Activated CD4-positive, alpha-beta T cell treated with anti-CD3 and anti-CD28 coated beads for 1 hour (primary cell): Measurements from ENCODE around the gene SPACA7.
"Not testable (repeated sequence)": the region's sequence is repeated elsewhere in the genome, so short reads cannot be mapped to it uniquely, and the experiment has no call there.

Experiments
- DNase-seq: peaks from one replicate; pipeline ENCODE4 v3.0.0-alpha.2; 2020

Gene SPACA7

GRCh38 chr13:112351825-112352224, 24.3 kb upstream of the SPACA7 start:
- no peak for DNase-seq

GRCh38 chr13:112353856-112354255, 22.3 kb upstream of the SPACA7 start:
- no peak for DNase-seq

- DNase-seq: no peak
Measured at GRCh38 chr13:112354330-112355273, 21.6 kb upstream of the SPACA7 start.

- no peak for DNase-seq
Measured at GRCh38 chr13:112355274-112355838, 20.8 kb upstream of the SPACA7 start.

- no peak for DNase-seq
Measured at GRCh38 chr13:112356190-112356589, 20.0 kb upstream of the SPACA7 start.

- no peak for DNase-seq
Measured at GRCh38 chr13:112358156-112358555, 18.0 kb upstream of the SPACA7 start.

- DNase-seq: no peak
Measured at GRCh38 chr13:112362021-112362420, 14.1 kb upstream of the SPACA7 start.

- DNase-seq: no peak
Measured at GRCh38 chr13:112363867-112364528, 12.2 kb upstream of the SPACA7 start.

DNA sequence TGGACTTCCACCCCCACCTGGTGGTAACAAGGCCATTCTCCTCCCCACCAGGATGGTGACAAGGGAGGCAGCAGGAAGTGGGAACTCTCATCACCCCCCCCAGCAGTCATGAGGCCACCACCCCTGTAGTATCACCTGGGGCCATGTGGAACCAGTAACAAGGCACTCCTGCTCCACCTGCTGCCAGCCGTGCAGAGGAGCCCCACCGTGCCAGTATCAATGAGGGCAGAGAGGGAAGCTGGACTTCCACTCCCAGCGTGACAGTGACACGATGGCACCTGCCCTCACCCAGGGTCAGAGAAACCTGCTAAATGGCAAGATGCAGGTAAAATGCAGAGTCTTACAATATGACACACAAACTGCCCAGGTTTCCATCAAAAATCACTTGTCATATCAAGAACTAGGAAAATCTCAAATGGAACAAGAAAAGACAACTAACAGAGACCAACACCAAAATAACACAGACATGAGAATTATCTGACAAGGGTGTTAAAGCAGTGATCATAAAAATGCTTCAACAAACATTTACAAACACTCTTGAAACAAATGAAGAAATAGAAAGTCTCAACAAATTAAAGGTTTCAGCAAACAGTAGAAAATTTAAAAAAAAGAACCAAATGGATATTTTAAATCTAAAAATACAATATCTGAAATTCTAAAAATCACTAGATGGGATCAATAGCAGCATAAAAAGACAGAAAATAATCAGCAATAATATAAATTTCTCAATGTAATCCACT, 9.1 kb upstream of the SPACA7 start:
- no peak for DNase-seq

DNA sequence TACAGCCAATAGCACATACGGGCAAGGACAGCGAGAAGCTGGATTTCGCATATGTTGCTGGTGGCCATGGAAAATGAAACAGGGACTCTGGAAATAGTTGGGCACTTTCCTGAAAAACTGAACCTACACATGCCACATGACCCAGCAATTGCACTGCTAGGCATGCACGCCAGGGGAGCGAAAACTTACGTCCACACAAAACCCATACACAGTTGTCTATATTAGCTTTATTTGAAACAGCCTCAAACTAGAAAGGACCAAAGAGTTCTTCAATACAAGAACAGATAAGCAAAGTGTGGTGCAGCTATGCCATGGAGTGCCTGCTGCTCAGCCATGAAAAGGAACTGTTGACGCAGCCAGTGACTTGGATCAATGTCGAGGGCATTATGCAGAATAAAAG, 7.3 kb upstream of the SPACA7 start:
- no peak for DNase-seq

GRCh38 chr13:112370311-112370710, 5.8 kb upstream of the SPACA7 start:
- DNase-seq: no peak

- DNase-seq: no peak
Measured at GRCh38 chr13:112374271-112374670, 1.9 kb upstream of the SPACA7 start.

- no peak for DNase-seq
Measured at GRCh38 chr13:112391746-112392145, 15.6 kb downstream of the SPACA7 start.

DNA sequence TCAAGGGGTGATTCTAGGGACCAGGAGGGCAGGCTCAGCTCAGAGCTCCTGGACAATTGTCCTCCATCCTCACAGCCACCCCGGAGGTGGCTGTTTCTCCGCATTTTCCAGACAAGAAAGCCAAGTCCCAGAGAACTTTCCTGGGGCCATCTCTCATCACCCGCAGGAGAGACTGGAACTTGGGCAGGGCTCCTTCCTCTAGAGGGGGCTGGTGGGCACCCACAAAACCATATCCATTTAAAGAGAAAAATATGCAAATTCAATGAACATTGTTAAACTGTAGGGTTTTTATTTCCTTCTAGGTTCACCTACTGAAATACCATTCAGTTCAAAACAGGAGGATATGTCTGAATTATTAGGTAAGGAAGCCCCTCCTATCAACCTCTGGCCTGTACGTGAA, 16.6 kb downstream of the SPACA7 start:
- no peak for DNase-seq

- not testable (repeated sequence) for DNase-seq
Measured at GRCh38 chr13:112395022-112395421, 18.9 kb downstream of the SPACA7 start.

DNA sequence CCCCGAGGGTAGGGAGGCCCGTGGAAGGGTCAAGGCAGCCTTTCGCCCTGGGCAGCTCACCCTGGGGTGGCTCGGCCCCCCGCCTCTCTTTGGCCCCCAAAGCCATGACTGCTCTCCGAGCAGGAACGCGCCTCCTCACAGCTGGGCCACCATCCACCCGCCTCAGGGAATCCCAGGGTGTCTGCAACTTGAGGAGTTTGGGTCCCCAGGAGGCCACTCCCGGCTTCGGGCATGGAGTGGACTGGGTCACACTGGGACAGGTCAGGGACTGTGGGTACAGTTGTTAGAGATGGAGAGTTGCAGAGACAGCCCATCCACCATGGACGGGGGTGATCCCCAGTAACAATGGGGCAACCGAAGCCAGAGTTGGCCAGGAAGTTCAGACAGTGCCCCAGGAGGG, 19.8 kb downstream of the SPACA7 start:
- not testable (repeated sequence) for DNase-seq

- DNase-seq: no peak
Measured at GRCh38 chr13:112397108-112397507, 21.0 kb downstream of the SPACA7 start.

GRCh38 chr13:112398347-112398746, 22.2 kb downstream of the SPACA7 start:
- not testable (repeated sequence) for DNase-seq

GRCh38 chr13:112409828-112410227, 33.7 kb downstream of the SPACA7 start:
- not testable (repeated sequence) for DNase-seq

DNA sequence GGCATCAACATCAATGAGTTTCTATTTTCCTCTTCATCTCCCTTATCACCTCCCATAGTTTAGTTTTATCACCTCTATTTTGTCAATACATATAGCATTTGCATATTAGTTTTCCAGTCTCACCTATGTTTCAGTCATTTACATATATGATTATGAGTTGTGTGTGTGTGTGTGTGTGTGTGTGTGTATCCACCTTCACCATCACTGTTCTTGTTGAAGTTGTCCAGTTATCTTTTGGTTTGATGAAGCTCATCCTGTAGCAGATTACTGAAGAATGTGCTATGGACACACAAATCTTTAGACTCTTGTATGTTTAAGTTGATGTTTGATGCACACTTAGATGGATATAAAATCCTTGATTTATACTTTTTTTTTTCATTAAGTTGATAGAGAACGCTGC, 40.5 kb downstream of the SPACA7 start:
- DNase-seq: no peak

DNA sequence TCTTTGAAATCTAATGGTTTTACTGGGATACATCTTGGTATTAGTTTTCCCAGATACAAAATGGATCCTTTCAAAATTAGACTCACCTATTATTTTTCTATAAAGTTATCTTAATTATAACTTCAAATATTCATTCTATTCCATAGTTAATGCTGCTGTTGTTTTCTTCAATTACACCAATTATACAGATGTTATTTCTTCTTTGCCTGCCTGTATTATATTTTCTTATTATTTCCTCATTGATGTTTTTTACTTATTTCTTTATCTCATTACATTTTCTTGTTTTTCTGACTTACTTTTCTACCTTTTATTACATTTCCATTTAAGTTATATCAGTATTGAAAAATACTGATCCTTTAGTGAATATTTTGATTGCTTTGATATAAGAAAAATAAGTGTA, 40.9 kb downstream of the SPACA7 start:
- no peak for DNase-seq

- no peak for DNase-seq
Measured at GRCh38 chr13:112424098-112424497, 47.9 kb downstream of the SPACA7 start.

DNA sequence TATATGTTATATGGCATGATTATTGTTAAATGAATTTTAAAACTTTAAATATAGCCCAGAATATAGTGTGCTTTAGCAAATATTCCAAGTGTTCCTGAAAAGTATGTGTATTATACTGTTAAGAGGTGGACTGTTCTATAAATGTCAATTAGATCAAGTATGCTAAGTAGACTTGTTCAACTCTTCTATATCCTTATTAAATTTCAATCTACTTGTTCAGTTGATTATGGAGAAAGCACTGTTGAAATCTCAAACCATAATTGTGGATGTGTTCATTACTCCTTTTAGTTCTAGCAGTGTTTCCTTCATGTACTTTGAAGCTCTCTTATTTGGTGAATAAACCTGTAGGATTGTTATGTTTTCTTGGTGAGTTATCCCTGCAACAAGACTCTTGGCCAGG, 52.5 kb downstream of the SPACA7 start:
- DNase-seq: no peak
